ENCODE data around the gene RCN1.

DNA sequence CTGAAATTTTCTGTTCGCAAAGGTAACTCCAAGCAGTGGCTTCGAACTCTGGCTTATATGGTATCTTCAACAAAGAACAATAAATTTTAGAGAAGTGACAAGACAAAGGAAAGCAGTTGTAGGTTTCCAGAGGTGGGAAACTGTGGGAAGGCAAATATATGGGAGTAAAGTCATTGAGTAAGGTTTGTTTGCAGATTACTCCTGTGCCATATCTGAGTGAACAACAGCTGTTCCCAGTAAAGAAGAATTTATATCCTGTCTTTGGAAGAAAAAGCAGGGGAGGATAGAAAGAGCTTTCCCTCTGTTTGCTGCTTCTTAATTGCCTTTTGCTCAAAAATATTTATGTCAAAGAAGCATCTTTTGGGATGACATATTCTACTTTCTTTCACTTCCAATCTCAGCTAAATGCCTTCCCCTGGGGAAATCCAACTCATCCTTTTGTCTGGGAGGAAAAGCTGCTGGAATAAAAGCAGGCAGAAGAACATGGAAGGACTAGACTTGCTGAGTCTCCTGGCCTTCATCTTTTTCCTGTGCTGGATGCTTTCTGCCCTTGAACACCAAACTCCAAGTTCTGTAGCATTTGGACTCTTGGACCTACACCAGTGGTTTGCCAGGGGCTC is 10.4 kb upstream of the RCN1 start:
- TF ChIP-seq BHLHE40 (IDR thresholded peaks at IDR 0.05; ENCODE audit: borderline replicate concordance) (no peak), FOXM1 (IDR thresholded peaks at IDR 0.05; ENCODE audit: borderline replicate concordance) (no peak), FOXK2 (IDR thresholded peaks at IDR 0.05) (no peak), CTBP1 (IDR thresholded peaks at IDR 0.05; ENCODE audit: borderline replicate concordance) (no peak), ARNT (IDR thresholded peaks at IDR 0.05) (no peak), SUZ12 (IDR thresholded peaks at IDR 0.05) (no peak), ELF4 (IDR thresholded peaks at IDR 0.05) (no peak), NFRKB (IDR thresholded peaks at IDR 0.05) (no peak), FOXA1 (IDR thresholded peaks at IDR 0.05) (no peak), LEF1 (IDR thresholded peaks at IDR 0.05; ENCODE audit: borderline replicate concordance) (no peak), ZNF384 (IDR thresholded peaks at IDR 0.05) (no peak), SP1 (IDR thresholded peaks at IDR 0.05) (no peak)
- TF ChIP-seq, protein P1, sequence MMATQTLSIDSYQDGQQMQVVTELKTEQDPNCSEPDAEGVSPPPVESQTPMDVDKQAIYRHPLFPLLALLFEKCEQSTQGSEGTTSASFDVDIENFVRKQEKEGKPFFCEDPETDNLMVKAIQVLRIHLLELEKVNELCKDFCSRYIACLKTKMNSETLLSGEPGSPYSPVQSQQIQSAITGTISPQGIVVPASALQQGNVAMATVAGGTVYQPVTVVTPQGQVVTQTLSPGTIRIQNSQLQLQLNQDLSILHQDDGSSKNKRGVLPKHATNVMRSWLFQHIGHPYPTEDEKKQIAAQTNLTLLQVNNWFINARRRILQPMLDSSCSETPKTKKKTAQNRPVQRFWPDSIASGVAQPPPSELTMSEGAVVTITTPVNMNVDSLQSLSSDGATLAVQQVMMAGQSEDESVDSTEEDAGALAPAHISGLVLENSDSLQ (IDR thresholded peaks at IDR 0.05) = no peak

All from HEK293T (cell line).